Measurements from ENCODE around the gene ITGA7. TPM values are rescaled to one million over a fixed set of nuclear protein-coding genes. Genes with fewer than 3 reads are reported as not detected.
A peak's percentile ranks its signal among the peaks of the same experiment; 100 is the strongest.

Gene ITGA7
- polyA plus RNA-seq, 1 donor from 2014 or later, result 13.5 TPM

- peak overlapping the region; percentile 91 for H3K4me3 ChIP-seq (ENCODE audit: low read length)
- H3K27ac ChIP-seq (ENCODE audit: low read length), result no peak overlapping the region
- H3K9me3 ChIP-seq (ENCODE audit: low read length), result no peaks in the 10 kb centered on the region
- H3K4me2 ChIP-seq (ENCODE audit: low read length), result peak overlapping the region; percentile 90
- H3F3A ChIP-seq (ENCODE audit: insufficient read depth, low read length, poor library complexity, severe bottlenecking), result no peaks in the 10 kb centered on the region
- peak overlapping the region; percentile 97 for H3K9ac ChIP-seq (ENCODE audit: low read length)
- H3K79me2 ChIP-seq (replicated peaks; ENCODE audit: insufficient read depth, low read length), result peaks cover 19% of the 10 kb centered on the region
- H3K36me3 ChIP-seq (ENCODE audit: insufficient read depth, low read length), result peaks cover 3% of the 10 kb centered on the region
- H4K20me1 ChIP-seq (ENCODE audit: insufficient read depth), result no peaks in the 10 kb centered on the region
- H3K27me3 ChIP-seq (ENCODE audit: insufficient read depth, low read depth, low read length), result no peaks in the 10 kb centered on the region
- no peaks in the 10 kb centered on the region for H3K9me2 ChIP-seq (ENCODE audit: insufficient read depth, low read length)
- H2AFZ ChIP-seq (ENCODE audit: low read depth, low read length), result no peak overlapping the region
- TF ChIP-seq RAD21 (conservative IDR thresholded peaks at IDR 0.05) (no peak), CTCF (IDR thresholded peaks at IDR 0.05; ENCODE audit: poor library complexity, severe bottlenecking) (no peak), REST (IDR thresholded peaks at IDR 0.05; ENCODE audit: borderline replicate concordance) (no peak), EP300 (conservative IDR thresholded peaks at IDR 0.05; ENCODE audit: poor library complexity, severe bottlenecking) (no peak), POLR2AphosphoS5 (IDR thresholded peaks at IDR 0.05) (no peak), EZH2 (IDR thresholded peaks at IDR 0.05; ENCODE audit: borderline replicate concordance, insufficient read depth, low read length, poor library complexity, severe bottlenecking) (no peak), SMC3 (conservative IDR thresholded peaks at IDR 0.05; ENCODE audit: poor library complexity) (no peak), MXI1 (conservative IDR thresholded peaks at IDR 0.05; ENCODE audit: poor library complexity, severe bottlenecking) (no peak), TAF1 (IDR thresholded peaks at IDR 0.05; ENCODE audit: low read depth) (no peak)
Observed at GRCh38 chr12:55726971-55727370, 19.3 kb upstream of the ITGA7 start.

- H3K36me3 ChIP-seq (ENCODE audit: insufficient read depth, low read length), result peaks cover 3% of the 10 kb centered on the region
Observed at GRCh38 chr12:55725556-55725955, 17.9 kb upstream of the ITGA7 start.

More at GRCh38 chr12:55725556-55725955, 17.9 kb upstream of the ITGA7 start:
- Histone ChIP-seq H3K27me3 (ENCODE audit: insufficient read depth, low read depth, low read length) (no peaks in the 10 kb centered on the region), H3K9me3 (ENCODE audit: low read length) (no peaks in the 10 kb centered on the region), H4K20me1 (ENCODE audit: insufficient read depth) (no peaks in the 10 kb centered on the region), H3K79me2 (replicated peaks; ENCODE audit: insufficient read depth, low read length) (peaks cover 17% of the 10 kb centered on the region), H3K9ac (ENCODE audit: low read length) (no peak overlapping the region), H3F3A (ENCODE audit: insufficient read depth, low read length, poor library complexity, severe bottlenecking) (no peaks in the 10 kb centered on the region), H3K9me2 (ENCODE audit: insufficient read depth, low read length) (no peaks in the 10 kb centered on the region), H3K4me3 (ENCODE audit: low read length) (no peak overlapping the region), H3K4me2 (ENCODE audit: low read length) (no peak overlapping the region), H2AFZ (ENCODE audit: low read depth, low read length) (no peak overlapping the region), H3K27ac (ENCODE audit: low read length) (no peak overlapping the region)
- TF ChIP-seq EZH2 (IDR thresholded peaks at IDR 0.05; ENCODE audit: borderline replicate concordance, insufficient read depth, low read length, poor library complexity, severe bottlenecking) (no peak), RAD21 (conservative IDR thresholded peaks at IDR 0.05) (no peak), SMC3 (conservative IDR thresholded peaks at IDR 0.05; ENCODE audit: poor library complexity) (no peak), CTCF (IDR thresholded peaks at IDR 0.05; ENCODE audit: poor library complexity, severe bottlenecking) (no peak), TAF1 (IDR thresholded peaks at IDR 0.05; ENCODE audit: low read depth) (no peak), EP300 (conservative IDR thresholded peaks at IDR 0.05; ENCODE audit: poor library complexity, severe bottlenecking) (no peak), REST (IDR thresholded peaks at IDR 0.05; ENCODE audit: borderline replicate concordance) (no peak), MXI1 (conservative IDR thresholded peaks at IDR 0.05; ENCODE audit: poor library complexity, severe bottlenecking) (no peak), POLR2AphosphoS5 (IDR thresholded peaks at IDR 0.05) (no peak)

All from neural cell (in vitro differentiated cells).